ENCODE data around the gene CEACAM19.

- TF ChIP-seq CTCF (IDR thresholded peaks at IDR 0.05), result no peak
- TF ChIP-seq POLR2A (IDR thresholded peaks at IDR 0.05), result no peak
Measured at GRCh38 chr19:44732235-44733014, 61.1 kb downstream of the CEACAM19 start.

Measured in uterus (tissue), 2 donors.